Mesenchymal stem cell (in vitro differentiated cells and primary cell): ENCODE data around the gene KCNT1.

Experiments
- DNase-seq: peaks from one replicate; pipeline ENCODE4 v3.0.0-alpha.2; 2013
- H2AFZ ChIP-seq: one replicate; pipeline ENCODE4 v1.6.1; 2013; ENCODE audit warnings: low read depth, mild to moderate bottlenecking, control low read depth, inconsistent platforms, low read length, moderate library complexity
- H2AK5ac ChIP-seq: 2 replicates; pipeline ENCODE4 v1.6.1; 2013; ENCODE audit warnings: low read length, moderate library complexity, mild to moderate bottlenecking, inconsistent platforms; ENCODE audit not compliant: severe bottlenecking
- H2BK120ac ChIP-seq: one replicate; pipeline ENCODE4 v1.6.1; 2013; ENCODE audit warnings: low read depth, mild to moderate bottlenecking, inconsistent platforms, low read length, moderate library complexity
- H2BK12ac ChIP-seq, 2 experiments: one replicate each; pipeline ENCODE4 v1.6.1; 2013; ENCODE audit warnings: inconsistent platforms in 2 of 2, low read length in 2 of 2, mild to moderate bottlenecking in 2 of 2, moderate library complexity in 2 of 2, control low read depth in 1 of 2
- H2BK15ac ChIP-seq: one replicate; pipeline ENCODE4 v1.6.1; 2013; ENCODE audit warnings: mild to moderate bottlenecking, low read depth, inconsistent platforms; ENCODE audit not compliant: poor library complexity, severe bottlenecking
- H2BK5ac ChIP-seq: 2 replicates; pipeline ENCODE4 v1.6.1; 2013; ENCODE audit warnings: low read depth, mild to moderate bottlenecking, low read length, control low read depth, inconsistent platforms; ENCODE audit not compliant: poor library complexity, severe bottlenecking
- H3K14ac ChIP-seq, 2 experiments: one replicate each; pipeline ENCODE4 v1.6.1; 2013; ENCODE audit warnings: inconsistent platforms in 2 of 2, low read length in 2 of 2, control low read depth in 1 of 2, mild to moderate bottlenecking in 1 of 2, moderate library complexity in 1 of 2
- H3K18ac ChIP-seq, 2 experiments: one replicate each; pipeline ENCODE4 v1.6.1; 2013; ENCODE audit warnings: inconsistent platforms in 2 of 2, low read length in 2 of 2, control low read depth in 1 of 2, low read depth in 1 of 2, mild to moderate bottlenecking in 1 of 2
- H3K23ac ChIP-seq, 2 experiments: one replicate each; pipeline ENCODE4 v1.6.1; 2013; ENCODE audit warnings: inconsistent platforms in 2 of 2, low read length in 2 of 2, mild to moderate bottlenecking in 2 of 2, moderate library complexity in 2 of 2, control low read depth in 1 of 2
- H3K27ac ChIP-seq: 2 replicates; pipeline ENCODE4 v1.5.1; 2013; ENCODE audit warnings: mild to moderate bottlenecking, moderate library complexity, low read length, control low read depth, inconsistent platforms; ENCODE audit not compliant: poor library complexity, severe bottlenecking
- H3K27me3 ChIP-seq, 2 experiments: 2 replicates each; pipeline versions ENCODE4 v1.6.1 to v1.7.0; 2013; ENCODE audit warnings: low read length in 2 of 2, mild to moderate bottlenecking in 2 of 2, moderate library complexity in 2 of 2, control low read depth in 1 of 2, inconsistent platforms in 1 of 2; ENCODE audit not compliant: control insufficient read depth in 1 of 2, insufficient read depth in 1 of 2
- H3K36me3 ChIP-seq, 2 experiments: 2 replicates each; pipeline versions ENCODE4 v1.6.1 to v1.7.0; 2013; ENCODE audit warnings: low read length in 2 of 2, control low read depth in 1 of 2, inconsistent platforms in 1 of 2, low read depth in 1 of 2, mild to moderate bottlenecking in 1 of 2; ENCODE audit not compliant: insufficient read depth in 2 of 2, control insufficient read depth in 1 of 2
- H3K4ac ChIP-seq, 2 experiments: one replicate each; pipeline ENCODE4 v1.6.1; 2013; ENCODE audit warnings: inconsistent platforms in 2 of 2, low read length in 2 of 2, mild to moderate bottlenecking in 2 of 2, moderate library complexity in 2 of 2, control low read depth in 1 of 2, low read depth in 1 of 2
- H3K4me1 ChIP-seq: 2 replicates; pipeline ENCODE4 v1.6.1; 2013; ENCODE audit warnings: low read depth, low read length, control low read depth; ENCODE audit not compliant: control insufficient read depth, insufficient read depth
- H3K4me2 ChIP-seq: 2 replicates; pipeline ENCODE4 v1.6.1; 2013; ENCODE audit warnings: low read length, mild to moderate bottlenecking, inconsistent platforms; ENCODE audit not compliant: poor library complexity, severe bottlenecking
- H3K4me3 ChIP-seq, 2 experiments: 2 replicates each; pipeline versions ENCODE4 v1.5.1 to v1.7.0; 2013; ENCODE audit warnings: low read length in 2 of 2, mild to moderate bottlenecking in 2 of 2, control low read depth in 1 of 2, low read depth in 1 of 2; ENCODE audit not compliant: insufficient read depth in 1 of 2
- H3K79me1 ChIP-seq: replicated peaks from 2 replicates; pipeline ENCODE4 v1.6.1; 2013; ENCODE audit warnings: mild to moderate bottlenecking, control low read depth, low read length, inconsistent platforms; ENCODE audit not compliant: poor library complexity, severe bottlenecking
- H3K9ac ChIP-seq: 2 replicates; pipeline ENCODE4 v1.7.0; 2013; ENCODE audit warnings: mild to moderate bottlenecking, low read length, moderate library complexity
- H3K9me3 ChIP-seq: 2 replicates; pipeline ENCODE4 v1.7.0; 2013; ENCODE audit warnings: mild to moderate bottlenecking, low read length; ENCODE audit not compliant: control insufficient read depth
- H4K8ac ChIP-seq: one replicate; pipeline ENCODE4 v1.6.1; 2013; ENCODE audit warnings: inconsistent platforms, mild to moderate bottlenecking, low read length, moderate library complexity
- H4K91ac ChIP-seq: one replicate; pipeline ENCODE4 v1.6.1; 2013; ENCODE audit warnings: mild to moderate bottlenecking, low read length, inconsistent platforms
- WGBS: methylation state at CpG from one replicate; pipeline ENCODE4 v1.1.7; 2013; ENCODE audit warnings: mixed read lengths; 5-methylcytosine and 5-hydroxymethylcytosine counted together

KCNT1 gene

GRCh38 chr9:135750786-135751185 lies 48.8 kb downstream of the KCNT1 start:
- DNase-seq = no peak
- H3K27ac ChIP-seq = no peak overlapping the region
- WGBS = 91% methylated on average over 22 of the region's 22 CpGs

GRCh38 chr9:135751501-135751900 lies 49.5 kb downstream of the KCNT1 start:
- Histone ChIP-seq H2BK5ac (no peak overlapping the region), H3K4me1 (no peaks in the 10 kb centered on the region), H3K18ac (no peak overlapping the region), H3K27me3 (peaks cover 0 to 10% of the 10 kb centered on the region in 2 experiments), H2BK12ac (no peak overlapping the region), H3K9me3 (no peaks in the 10 kb centered on the region), H2BK120ac (no peak overlapping the region), H3K23ac (no peak overlapping the region), H3K79me1 (no peaks in the 10 kb centered on the region), H2AFZ (no peak overlapping the region), H2BK15ac (no peak overlapping the region), H3K36me3 (no peaks in the 10 kb centered on the region), H3K4me2 (no peak overlapping the region), H3K4me3 (no peak overlapping the region), H3K14ac (no peak overlapping the region), H3K9ac (no peak overlapping the region), H2AK5ac (no peak overlapping the region), H4K8ac (no peak overlapping the region), H3K27ac (no peak overlapping the region), H4K91ac (no peak overlapping the region), H3K4ac (no peak overlapping the region)
- DNase-seq = no peak
- WGBS = 66% methylated on average over 13 of the region's 13 CpGs

More at GRCh38 chr9:135750786-135751185, 48.8 kb downstream of the KCNT1 start:
- Histone ChIP-seq H3K23ac (no peak overlapping the region), H2BK12ac (no peak overlapping the region), H2AFZ (no peak overlapping the region), H3K4ac (no peak overlapping the region), H3K9ac (no peak overlapping the region), H2BK5ac (no peak overlapping the region), H3K4me3 (no peak overlapping the region), H3K36me3 (no peaks in the 10 kb centered on the region), H4K91ac (no peak overlapping the region), H3K4me1 (no peaks in the 10 kb centered on the region), H2BK120ac (no peak overlapping the region), H2AK5ac (no peak overlapping the region), H3K9me3 (no peaks in the 10 kb centered on the region), H4K8ac (no peak overlapping the region), H2BK15ac (no peak overlapping the region), H3K79me1 (no peaks in the 10 kb centered on the region), H3K27me3 (peaks cover 0 to 6% of the 10 kb centered on the region in 2 experiments), H3K14ac (no peak overlapping the region), H3K4me2 (no peak overlapping the region), H3K18ac (no peak overlapping the region)

GRCh38 chr9:135752281-135753204 lies 50.6 kb downstream of the KCNT1 start:
- Histone ChIP-seq H3K9ac (no peak overlapping the region), H3K23ac (no peak overlapping the region), H2BK120ac (no peak overlapping the region), H3K4me2 (no peak overlapping the region), H3K14ac (no peak overlapping the region), H3K27me3 (peaks cover 0 to 10% of the 10 kb centered on the region in 2 experiments), H4K91ac (no peak overlapping the region), H2AK5ac (no peak overlapping the region), H3K4me3 (no peak overlapping the region), H3K9me3 (no peaks in the 10 kb centered on the region), H3K4ac (no peak overlapping the region), H3K18ac (no peak overlapping the region), H3K79me1 (no peaks in the 10 kb centered on the region), H3K36me3 (no peaks in the 10 kb centered on the region), H2AFZ (no peak overlapping the region), H2BK15ac (no peak overlapping the region), H4K8ac (no peak overlapping the region), H2BK5ac (no peak overlapping the region), H2BK12ac (no peak overlapping the region), H3K4me1 (no peaks in the 10 kb centered on the region), H3K27ac (no peak overlapping the region)
- DNase-seq = no peak
- WGBS = 87% methylated on average over 8 of the region's 8 CpGs

GRCh38 chr9:135753391-135754105 lies 51.6 kb downstream of the KCNT1 start:
- Histone ChIP-seq H3K9me3 (no peaks in the 10 kb centered on the region), H3K4me1 (no peaks in the 10 kb centered on the region), H2BK120ac (no peak overlapping the region), H3K4me3 (no peak overlapping the region), H3K9ac (no peak overlapping the region), H3K4ac (no peak overlapping the region), H2BK12ac (no peak overlapping the region), H3K36me3 (no peaks in the 10 kb centered on the region), H4K91ac (no peak overlapping the region), H3K27me3 (peaks cover 0 to 10% of the 10 kb centered on the region in 2 experiments), H3K79me1 (no peaks in the 10 kb centered on the region), H2AK5ac (no peak overlapping the region), H3K14ac (no peak overlapping the region), H3K18ac (no peak overlapping the region), H3K27ac (no peak overlapping the region), H2BK15ac (no peak overlapping the region), H4K8ac (no peak overlapping the region), H2BK5ac (no peak overlapping the region), H3K23ac (no peak overlapping the region), H3K4me2 (no peak overlapping the region), H2AFZ (no peak overlapping the region)
- DNase-seq = no peak
- WGBS = 70% methylated on average over 12 of the region's 14 CpGs
